RWPE1 (cell line): ENCODE data around the gene MTCH1.

Source experiments
- CTCF ChIA-PET: fragments of 350-600 bp; sonication (Branson Sonifier 250); formaldehyde crosslinking; extraction: SDS; loops from one replicate; lab custom pipeline; 2021; lab: Yijun Ruan, JAX
- POLR2A ChIA-PET: fragments of 400-600 bp; formaldehyde crosslinking; extraction: SDS; loops from one replicate; lab custom pipeline; 2020; ENCODE audit warnings: antibody characterized with exemption; ENCODE audit not compliant: low non-redundant PET; lab: Yijun Ruan, JAX
- DNase-seq: peaks from one replicate; pipeline ENCODE4 v3.0.0; 2012; ENCODE audit warnings: low spot score
- H3K27ac ChIP-seq: fragments of 450-650 bp; 2 replicates; pipeline ENCODE4 v1.5.1; 2017
- CTCF ChIP-seq: fragments of 450-650 bp; conservative IDR thresholded peaks from 2 replicates; pipeline ENCODE4 v1.5.1; 2017; ENCODE audit warnings: low read depth, mild to moderate bottlenecking

Gene MTCH1

GRCh38 chr6:36926708-36927513, 59.1 kb downstream of the MTCH1 start:
- H3K27ac ChIP-seq: no peak overlapping the region
- ChIA-PET POLR2A (no interaction called here), CTCF (interaction anchor here (0.6 kb wide), 1 partner anchor 13 kb away, joined by 3 read pairs; no protein-coding TSS in a partner anchor)
- DNase-seq: no peak
- TF ChIP-seq CTCF: no peak

- POLR2A ChIA-PET: no interaction called here
- no peak overlapping the region for H3K27ac ChIP-seq
- CTCF ChIA-PET: no interaction called here
- no peak for TF ChIP-seq CTCF
- no peak for DNase-seq
These were observed 60.2 kb downstream of the MTCH1 start for GRCh38 chr6:36925809-36926208.

GRCh38 chr6:36924778-36925374, 61.1 kb downstream of the MTCH1 start:
- TF ChIP-seq CTCF: no peak
- POLR2A ChIA-PET: no interaction called here
- H3K27ac ChIP-seq: no peak overlapping the region
- CTCF ChIA-PET: no interaction called here
- no peak for DNase-seq

GRCh38 chr6:36924131-36924530, 61.9 kb downstream of the MTCH1 start:
- no peak for TF ChIP-seq CTCF
- CTCF ChIA-PET: no interaction called here
- POLR2A ChIA-PET: no interaction called here
- no peak overlapping the region for H3K27ac ChIP-seq
- no peak for DNase-seq

GRCh38 chr6:36920546-36920945, 65.5 kb downstream of the MTCH1 start:
- no peak for DNase-seq
- ChIA-PET CTCF (no interaction called here), POLR2A (no interaction called here)
- no peak for TF ChIP-seq CTCF
- no peak overlapping the region for H3K27ac ChIP-seq

GRCh38 chr6:36920049-36920448, 65.9 kb downstream of the MTCH1 start:
- CTCF ChIA-PET: no interaction called here
- no peak overlapping the region for H3K27ac ChIP-seq
- TF ChIP-seq CTCF: no peak
- POLR2A ChIA-PET: no interaction called here
- no peak for DNase-seq
